Stimulated activated CD4-positive, alpha-beta T cell treated with anti-CD3 and anti-CD28 coated beads, Interleukin-2, amount 100 ng/mL, for 24 hours (primary cell): ENCODE data around the gene GPATCH1.
"Not testable (repeated sequence)": the region's sequence is repeated elsewhere in the genome, so short reads cannot be mapped to it uniquely, and the experiment has no call there.

Experiments used
- DNase-seq, 2 donors: peaks; one replicate each; pipeline ENCODE4 v3.0.0-alpha.2; 2020

GPATCH1 gene

GRCh38 chr19:33080761-33081681 lies at the start of gene GPATCH1:
GPATCH1 (plus strand) TSS chr19:33081181; CDS start chr19:33081194, 13 bp downstream.
- DNase-seq, result peak; percentile 88 to 90

GRCh38 chr19:33032218-33032781 lies 48.7 kb upstream of the GPATCH1 start:
- DNase-seq, result no peak

GRCh38 chr19:33035461-33035860 lies 45.5 kb upstream of the GPATCH1 start:
- no peak for DNase-seq

- DNase-seq, result not testable (repeated sequence)
These were observed 44.4 kb upstream of the GPATCH1 start for GRCh38 chr19:33036370-33037167.

GRCh38 chr19:33037168-33038025 lies 43.6 kb upstream of the GPATCH1 start:
- peak in 1 of 2 donors; percentile 9 for DNase-seq

- no peak for DNase-seq
These were observed 41.8 kb upstream of the GPATCH1 start for GRCh38 chr19:33039108-33039599.

GRCh38 chr19:33039815-33040214 lies 41.2 kb upstream of the GPATCH1 start:
- DNase-seq, result no peak

- DNase-seq, result no peak
These were observed 39.8 kb upstream of the GPATCH1 start for GRCh38 chr19:33040994-33041827.

GRCh38 chr19:33041828-33042160 lies 39.2 kb upstream of the GPATCH1 start:
- DNase-seq, result not testable (repeated sequence)

- no peak for DNase-seq
These were observed 33.6 kb upstream of the GPATCH1 start for GRCh38 chr19:33047422-33047821.

GRCh38 chr19:33048806-33049676 lies 31.9 kb upstream of the GPATCH1 start:
- DNase-seq, result no peak

GRCh38 chr19:33050110-33050509 lies 30.9 kb upstream of the GPATCH1 start:
- no peak for DNase-seq

- no peak for DNase-seq
These were observed 28.5 kb upstream of the GPATCH1 start for GRCh38 chr19:33052352-33052972.

GRCh38 chr19:33054623-33055022 lies 26.4 kb upstream of the GPATCH1 start:
- DNase-seq, result no peak

GRCh38 chr19:33055718-33056117 lies 25.3 kb upstream of the GPATCH1 start:
- DNase-seq, result no peak

GRCh38 chr19:33060586-33060985 lies 20.4 kb upstream of the GPATCH1 start:
- no peak for DNase-seq

GRCh38 chr19:33062902-33063301 lies 18.1 kb upstream of the GPATCH1 start:
- DNase-seq, result no peak

GRCh38 chr19:33063356-33063752 lies 17.6 kb upstream of the GPATCH1 start:
- no peak for DNase-seq

GRCh38 chr19:33063753-33064457 lies 17.1 kb upstream of the GPATCH1 start:
- peak in 1 of 2 donors; percentile 2 for DNase-seq
